ENCODE results near the gene FAM168B. TPM values are rescaled to one million over a fixed set of nuclear protein-coding genes. Genes with fewer than 3 reads are reported as not detected.
"Not testable (repeated sequence)": the region's sequence is repeated elsewhere in the genome, so short reads cannot be mapped to it uniquely, and the experiment has no call there.

Gene FAM168B
- total RNA-seq, 2 donors from 2014 or later: 125 to 192 TPM

- Histone ChIP-seq H3K27ac (no peak overlapping the region), H3K36me3 (peaks cover 0 to 4% of the 10 kb centered on the region in 2 donors), H3K4me1 (replicated peaks) (peaks cover 8% of the 10 kb centered on the region), H3K27me3 (replicated peaks; ENCODE audit: insufficient read depth) (no peaks in the 10 kb centered on the region), H3K9me3 (no peaks in the 10 kb centered on the region), H3K4me3 (no peak overlapping the region)
- intact Hi-C loops (cut with DNase I): no loop called here
- 94% methylated on average over 3 of the region's 3 CpGs for WGBS
- no peak for DNase-seq (ENCODE audit: low spot score)
- no peak for TF ChIP-seq POLR2AphosphoS5 (IDR thresholded peaks at IDR 0.05)
- no peak for TF ChIP-seq CTCF (IDR thresholded peaks at IDR 0.05)
- TF ChIP-seq POLR2A (IDR thresholded peaks at IDR 0.05): no peak
Observed at GRCh38 chr2:131123192-131123591, 29.9 kb upstream of the FAM168B start.

DNA sequence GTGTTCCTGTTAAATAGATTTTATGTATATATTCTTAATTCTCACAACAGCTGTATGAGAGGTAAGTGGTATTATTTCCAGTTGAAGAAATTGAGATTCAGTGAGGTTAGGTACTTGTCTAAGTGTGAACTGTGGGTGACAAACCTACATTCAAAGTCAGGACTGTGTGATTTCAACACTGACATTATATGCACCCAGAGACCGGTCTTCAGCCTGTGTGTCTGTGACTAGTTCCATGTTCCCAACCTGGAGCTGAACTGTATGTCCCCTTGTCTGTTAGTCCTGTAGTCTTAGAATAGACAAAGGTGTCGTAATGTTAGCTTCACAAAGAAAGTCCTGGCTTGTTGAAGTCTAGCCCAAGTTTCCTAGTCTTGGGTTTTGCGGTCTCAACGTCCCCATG lies 29.2 kb upstream of the FAM168B start:
- no peaks in the 10 kb centered on the region for H3K27me3 ChIP-seq (replicated peaks; ENCODE audit: insufficient read depth)
- 96% methylated on average over 4 of the region's 4 CpGs for WGBS
- no peaks in the 10 kb centered on the region for H3K9me3 ChIP-seq
- intact Hi-C loops (cut with DNase I): no loop called here
- no peak overlapping the region for H3K4me3 ChIP-seq
- H3K36me3 ChIP-seq: no peaks in the 10 kb centered on the region
- no peak overlapping the region for H3K27ac ChIP-seq
- TF ChIP-seq POLR2AphosphoS5 (IDR thresholded peaks at IDR 0.05) (no peak), POLR2A (IDR thresholded peaks at IDR 0.05) (no peak), CTCF (IDR thresholded peaks at IDR 0.05) (no peak)
- peaks cover 8% of the 10 kb centered on the region for H3K4me1 ChIP-seq (replicated peaks)
- no peak for DNase-seq (ENCODE audit: low spot score)

GRCh38 chr2:131121464-131121863 lies 28.2 kb upstream of the FAM168B start:
- intact Hi-C loops (cut with DNase I): no loop called here
- no peaks in the 10 kb centered on the region for H3K36me3 ChIP-seq
- no peak overlapping the region for H3K4me3 ChIP-seq
- peaks cover 8% of the 10 kb centered on the region for H3K4me1 ChIP-seq (replicated peaks)
- H3K27me3 ChIP-seq (replicated peaks; ENCODE audit: insufficient read depth): no peaks in the 10 kb centered on the region
- no peak for DNase-seq (ENCODE audit: low spot score)
- H3K9me3 ChIP-seq: no peaks in the 10 kb centered on the region
- H3K27ac ChIP-seq: peak overlapping the region; percentile 51 to 85
- WGBS: 96% methylated on average over 4 of the region's 4 CpGs
- no peak for TF ChIP-seq POLR2A (IDR thresholded peaks at IDR 0.05)
- no peak for TF ChIP-seq CTCF (IDR thresholded peaks at IDR 0.05)
- no peak for TF ChIP-seq POLR2AphosphoS5 (IDR thresholded peaks at IDR 0.05)

DNA sequence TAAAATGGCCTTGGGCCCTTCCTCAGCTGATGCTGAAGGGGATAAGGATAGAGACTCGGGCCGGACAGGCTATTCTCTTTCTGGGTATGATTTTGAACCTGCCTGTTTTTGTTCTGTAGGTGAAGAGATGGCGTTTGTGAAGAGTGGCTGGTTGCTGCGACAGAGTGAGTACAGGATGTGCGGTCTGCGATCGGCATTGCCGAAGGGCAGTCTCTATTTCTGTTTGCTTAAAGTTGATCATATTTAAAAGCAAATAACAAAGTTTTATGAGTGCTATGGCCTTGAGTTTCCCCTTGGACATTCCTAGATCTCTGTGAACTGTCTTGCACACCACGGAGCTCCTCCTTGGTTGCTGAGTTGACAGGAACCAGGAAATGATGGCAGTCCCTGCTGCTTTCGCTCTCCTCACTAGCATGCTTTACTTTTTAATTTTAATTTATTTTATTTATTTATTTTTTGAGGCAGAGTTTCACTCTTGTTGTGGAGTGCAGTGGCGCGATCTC lies 27.6 kb upstream of the FAM168B start:
- DNase-seq (ENCODE audit: low spot score): peak; percentile 62
- Histone ChIP-seq H3K9me3 (no peaks in the 10 kb centered on the region), H3K4me3 (no peak overlapping the region), H3K27me3 (replicated peaks; ENCODE audit: insufficient read depth) (no peaks in the 10 kb centered on the region), H3K4me1 (replicated peaks) (peaks cover 8% of the 10 kb centered on the region), H3K36me3 (no peaks in the 10 kb centered on the region), H3K27ac (peak overlapping the region; percentile 51 to 85)
- 74% methylated on average over 12 of the region's 12 CpGs for WGBS
- TF ChIP-seq POLR2A (IDR thresholded peaks at IDR 0.05) (no peak), POLR2AphosphoS5 (IDR thresholded peaks at IDR 0.05) (peak; percentile 76), CTCF (IDR thresholded peaks at IDR 0.05) (no peak)
- intact Hi-C loops (cut with DNase I): no loop called here

DNA sequence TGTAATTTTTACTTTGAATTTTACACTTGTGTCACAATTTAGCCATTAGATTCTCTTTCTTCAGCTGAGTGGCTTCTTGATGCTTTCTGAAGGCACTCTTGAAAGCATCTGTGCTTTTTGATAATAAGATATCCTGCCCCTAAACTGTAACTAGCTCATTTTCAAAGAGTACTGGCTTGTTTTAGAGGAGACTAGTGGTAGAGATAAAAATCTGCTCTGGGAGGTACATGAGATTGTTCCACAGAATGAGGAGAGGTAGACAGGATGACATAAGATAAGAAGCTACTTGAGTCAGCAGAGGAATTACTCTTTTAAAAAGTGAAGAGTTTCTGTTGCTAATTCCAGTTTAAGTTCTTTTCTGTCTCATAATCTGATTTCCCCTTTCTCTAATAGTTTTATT lies 22.5 kb upstream of the FAM168B start:
- H3K27me3 ChIP-seq (replicated peaks; ENCODE audit: insufficient read depth): no peaks in the 10 kb centered on the region
- H3K36me3 ChIP-seq: no peaks in the 10 kb centered on the region
- H3K27ac ChIP-seq: no peak overlapping the region
- no peak overlapping the region for H3K4me3 ChIP-seq
- no peak for DNase-seq (ENCODE audit: low spot score)
- no peaks in the 10 kb centered on the region for H3K9me3 ChIP-seq
- intact Hi-C loops (cut with DNase I): no loop called here
- no peak for TF ChIP-seq CTCF (IDR thresholded peaks at IDR 0.05)
- TF ChIP-seq POLR2A (IDR thresholded peaks at IDR 0.05): no peak
- TF ChIP-seq POLR2AphosphoS5 (IDR thresholded peaks at IDR 0.05): no peak
- peaks cover 3% of the 10 kb centered on the region for H3K4me1 ChIP-seq (replicated peaks)

GRCh38 chr2:131114950-131115349 lies 21.7 kb upstream of the FAM168B start:
- H3K27ac ChIP-seq; intact Hi-C loops (cut with DNase I); H3K9me3 ChIP-seq; H3K4me3 ChIP-seq; H3K36me3 ChIP-seq; H3K4me1 ChIP-seq (replicated peaks); DNase-seq (ENCODE audit: low spot score); H3K27me3 ChIP-seq (replicated peaks; ENCODE audit: insufficient read depth): not testable (repeated sequence)
- WGBS: 95% methylated on average over 3 of the region's 3 CpGs

Measured in prostate gland (tissue), 2 donors.